HG03280 (cell line): ENCODE results near the gene FRMD8.
A peak's percentile ranks its signal among the peaks of the same experiment; 100 is the strongest.

Experiments used
- ATAC-seq: cut with Tn5 transposase; IDR thresholded peaks from one replicate; pipeline ENCODE4 v1.9.1; 2021; ENCODE audit warnings: mild to moderate bottlenecking, moderate library complexity; ENCODE audit not compliant: unreplicated experiment

The FRMD8 gene, protein sequence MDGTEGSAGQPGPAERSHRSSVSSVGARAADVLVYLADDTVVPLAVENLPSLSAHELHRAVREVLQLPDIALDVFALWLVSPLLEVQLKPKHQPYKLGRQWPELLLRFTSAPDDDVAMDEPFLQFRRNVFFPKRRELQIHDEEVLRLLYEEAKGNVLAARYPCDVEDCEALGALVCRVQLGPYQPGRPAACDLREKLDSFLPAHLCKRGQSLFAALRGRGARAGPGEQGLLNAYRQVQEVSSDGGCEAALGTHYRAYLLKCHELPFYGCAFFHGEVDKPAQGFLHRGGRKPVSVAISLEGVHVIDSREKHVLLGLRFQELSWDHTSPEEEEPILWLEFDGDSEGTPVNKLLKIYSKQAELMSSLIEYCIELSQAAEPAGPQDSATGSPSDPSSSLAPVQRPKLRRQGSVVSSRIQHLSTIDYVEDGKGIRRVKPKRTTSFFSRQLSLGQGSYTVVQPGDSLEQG

DNA sequence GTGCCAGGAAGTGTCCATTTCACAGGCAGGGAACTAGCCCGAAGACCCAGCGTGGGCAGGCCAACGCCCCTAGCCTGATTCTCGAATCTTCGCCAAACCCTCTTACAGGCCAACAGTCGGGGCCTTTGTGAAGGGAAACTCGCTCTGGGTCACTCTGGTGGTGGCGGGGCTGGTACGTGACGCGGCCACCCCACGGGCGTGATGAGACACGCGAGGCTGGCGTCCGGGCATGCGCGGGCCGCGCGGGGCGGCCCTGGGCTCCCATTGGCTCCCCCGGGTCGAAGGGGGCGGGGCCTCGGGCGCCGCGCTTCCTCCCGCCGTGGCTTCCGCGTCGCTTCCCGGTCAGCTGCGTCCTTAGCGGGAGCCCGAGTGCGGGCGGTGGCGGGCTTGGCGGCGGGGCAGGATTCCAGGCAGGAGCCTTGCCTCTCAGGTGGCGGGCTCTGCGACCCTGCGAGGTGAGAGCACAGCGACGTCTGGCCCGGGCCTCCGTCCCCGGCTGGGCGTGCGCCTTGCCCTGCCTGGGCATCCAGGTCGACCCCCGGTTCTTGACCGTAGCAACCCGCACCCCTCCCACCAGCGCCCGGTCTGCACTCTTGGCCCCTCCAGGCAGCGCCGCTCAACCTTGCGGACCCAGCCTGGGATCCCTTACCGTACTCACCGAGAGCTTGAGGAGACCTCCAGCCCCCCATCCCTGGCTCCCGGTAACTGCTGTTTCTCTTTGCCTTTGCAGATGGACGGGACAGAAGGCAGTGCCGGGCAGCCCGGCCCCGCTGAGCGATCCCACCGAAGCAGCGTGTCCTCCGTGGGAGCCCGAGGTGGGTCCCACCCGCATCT, at the start of gene FRMD8:
TSS of gene FRMD8 (plus strand) at position 331 of the 834 bp plus-strand sequence. CDS start at position 731, 400 bp downstream.
- peak; percentile 47 for ATAC-seq

DNA sequence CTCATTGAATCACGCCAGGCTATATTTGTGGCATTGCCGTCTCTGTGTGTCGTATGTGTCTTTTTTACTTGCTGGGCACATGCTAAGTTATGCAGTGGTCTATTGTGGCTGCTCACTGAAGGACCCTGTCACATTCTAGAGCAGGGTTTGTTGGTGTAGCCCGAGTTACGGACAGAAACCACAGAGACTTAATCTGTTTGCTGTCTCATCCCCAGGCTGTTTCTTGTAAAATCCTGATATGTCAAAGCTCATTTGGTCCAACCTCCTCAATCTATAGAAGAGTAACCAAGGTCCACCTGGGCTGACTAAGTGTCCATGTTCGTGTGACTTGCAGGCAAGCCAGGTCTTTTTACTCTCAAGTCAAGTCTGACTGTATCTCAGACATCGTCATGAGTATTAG, 47.8 kb upstream of the FRMD8 start:
- ATAC-seq: no peak

DNA sequence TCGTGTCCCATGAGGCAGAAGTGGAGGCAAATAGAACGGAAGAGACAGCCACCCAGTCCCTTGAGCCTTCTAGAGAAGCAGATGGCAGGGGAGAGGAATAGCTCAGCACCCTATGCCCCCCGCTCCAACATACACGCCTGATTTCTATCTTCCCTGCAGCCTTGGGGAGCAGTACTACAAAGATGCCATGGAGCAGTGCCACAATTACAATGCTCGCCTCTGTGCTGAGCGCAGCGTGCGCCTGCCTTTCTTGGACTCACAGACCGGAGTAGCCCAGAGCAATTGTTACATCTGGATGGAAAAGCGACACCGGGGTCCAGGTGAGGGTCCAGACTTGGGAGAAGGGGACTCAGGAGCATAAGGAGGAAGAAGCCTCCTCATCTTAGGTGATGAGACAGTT, 46.2 kb upstream of the FRMD8 start:
- ATAC-seq: no peak

DNA sequence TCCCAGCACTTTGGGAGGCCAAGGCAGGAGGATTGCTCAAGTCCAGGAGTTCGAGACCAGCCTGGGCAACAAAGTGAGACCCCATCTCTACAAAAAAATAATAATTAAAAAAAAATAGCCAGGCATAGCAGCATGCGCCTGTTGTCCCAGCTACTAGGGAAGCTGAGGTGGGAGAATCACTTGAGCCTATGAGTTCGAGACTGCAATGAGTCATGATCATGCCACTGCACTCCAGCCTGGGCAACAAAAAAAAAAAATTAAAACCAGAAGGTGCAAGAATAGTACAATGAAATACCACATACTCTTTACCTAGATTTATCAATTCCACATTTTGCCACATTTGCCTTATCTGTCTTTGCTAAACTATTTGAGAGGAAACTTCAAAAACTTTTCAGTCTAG, 44.6 kb upstream of the FRMD8 start:
- no peak for ATAC-seq

DNA sequence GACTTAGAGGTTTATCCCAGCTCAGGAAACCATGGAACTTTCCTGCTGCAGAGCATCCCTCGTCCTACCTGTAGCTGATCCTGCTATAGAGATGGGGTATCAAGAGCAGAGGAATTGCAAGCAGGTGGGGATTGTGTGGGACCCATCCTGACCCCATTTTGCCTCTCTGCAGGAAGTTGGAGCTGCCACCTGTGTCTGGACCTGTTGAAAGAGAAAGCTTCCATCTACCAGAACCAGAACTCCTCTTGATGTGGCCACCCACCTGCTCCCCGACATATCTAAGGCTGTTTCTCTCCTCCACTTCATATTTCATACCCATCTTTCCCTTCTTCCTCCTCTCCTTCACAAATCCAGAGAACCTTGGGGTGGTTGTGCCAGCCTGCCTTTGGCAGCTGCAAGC, 34.9 kb upstream of the FRMD8 start:
- ATAC-seq: no peak

DNA sequence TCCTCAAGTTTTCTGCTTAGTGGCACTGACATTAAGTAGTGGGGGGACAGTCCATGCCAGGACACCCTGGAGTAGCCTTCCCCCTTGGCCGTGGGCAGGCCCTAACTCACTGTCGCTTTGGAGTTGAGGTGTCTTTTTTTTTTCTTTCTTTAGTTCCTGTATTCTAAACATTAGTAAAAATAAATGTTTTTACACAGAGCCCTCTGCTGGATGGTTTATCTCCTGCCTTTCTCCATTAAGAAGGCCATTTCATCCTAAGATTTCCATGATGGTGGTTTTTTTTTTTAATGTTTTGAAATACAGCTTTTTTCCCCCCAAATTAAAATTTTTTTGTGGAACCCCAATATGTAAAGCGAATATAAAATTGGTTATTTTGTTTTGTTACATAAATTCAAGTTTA, 33.7 kb upstream of the FRMD8 start:
- no peak for ATAC-seq

DNA sequence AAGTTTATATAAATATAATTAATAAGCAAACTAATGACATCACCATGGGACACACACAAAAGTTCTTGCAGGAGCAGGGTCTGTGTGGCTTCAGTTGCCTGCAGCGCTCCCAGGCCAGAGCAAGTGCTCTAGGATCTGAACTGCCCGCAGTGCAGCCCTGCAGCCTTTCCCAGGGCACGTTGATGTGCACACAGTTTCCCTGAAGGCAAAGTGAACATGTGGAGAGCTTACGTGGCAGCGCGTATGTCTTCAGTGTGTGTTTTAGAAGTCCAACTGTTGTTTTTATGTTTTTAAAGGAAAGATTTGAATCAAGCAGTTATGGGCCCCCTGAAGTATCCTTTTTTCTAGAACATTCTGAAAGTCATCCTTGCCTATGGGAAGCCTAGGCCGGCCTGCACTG, 33.1 kb upstream of the FRMD8 start:
- no peak for ATAC-seq

DNA sequence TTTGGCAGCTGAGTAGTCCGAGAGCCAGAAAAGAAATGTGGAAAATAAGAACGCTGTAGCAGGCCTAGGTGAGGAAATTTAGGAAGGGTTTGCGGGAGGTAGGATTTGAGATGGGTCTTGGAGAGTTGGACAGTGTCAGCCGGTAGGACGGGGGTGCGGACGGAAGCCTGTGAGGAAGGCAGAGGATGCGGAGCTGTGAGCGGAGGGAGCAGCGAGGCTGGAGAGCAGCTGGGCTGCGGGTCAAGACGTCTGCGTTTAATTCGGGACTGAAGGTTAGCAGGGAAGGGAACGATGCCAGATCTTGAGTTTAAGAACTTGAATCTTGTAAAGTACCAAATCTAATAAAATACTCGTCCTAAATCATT, 32.6 kb upstream of the FRMD8 start:
- ATAC-seq: no peak

DNA sequence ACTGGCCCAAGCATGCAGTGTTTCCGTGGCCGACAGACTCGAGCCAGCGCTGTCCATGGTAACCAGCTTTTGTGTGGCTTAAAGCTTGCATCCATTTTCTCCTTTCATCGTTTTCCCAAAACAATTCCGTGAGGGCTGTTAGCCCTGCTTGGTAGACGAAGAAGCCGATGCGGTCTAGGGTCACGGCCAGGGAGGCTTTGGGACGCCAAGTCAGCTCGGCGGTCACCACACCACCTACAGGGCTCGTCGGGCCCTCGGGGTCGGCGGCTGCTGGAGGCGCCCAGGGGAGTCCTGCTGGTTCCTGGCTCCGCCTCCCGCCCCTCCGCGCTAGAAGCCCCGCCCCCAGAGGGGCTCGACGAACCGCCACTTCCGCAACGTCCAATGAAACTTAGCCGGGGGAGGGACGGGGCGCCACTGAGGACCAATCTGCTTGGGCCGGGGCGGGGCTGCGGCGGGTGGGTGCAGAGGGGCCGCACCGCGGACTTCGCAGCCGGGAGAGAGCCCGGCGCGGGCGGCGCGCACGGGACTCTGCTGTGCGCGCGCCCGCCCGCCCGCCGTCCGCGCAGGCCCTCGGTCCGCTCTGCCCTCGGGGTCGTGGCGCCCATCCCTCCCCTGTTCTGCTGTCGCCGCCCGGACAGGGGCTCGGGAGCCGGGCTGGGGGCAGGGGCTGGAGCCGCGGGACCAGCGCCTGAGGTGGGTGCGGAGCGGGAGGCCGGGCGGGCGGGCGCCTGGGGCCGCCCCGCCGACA, 32.0 kb upstream of the FRMD8 start, which contains the start of gene TIGD3:
TSS of gene TIGD3 (plus strand) at position 487 of the 748 bp plus-strand sequence. CDS start 1,058 bp downstream, outside the sequence.
- peak; percentile 91 for ATAC-seq

DNA sequence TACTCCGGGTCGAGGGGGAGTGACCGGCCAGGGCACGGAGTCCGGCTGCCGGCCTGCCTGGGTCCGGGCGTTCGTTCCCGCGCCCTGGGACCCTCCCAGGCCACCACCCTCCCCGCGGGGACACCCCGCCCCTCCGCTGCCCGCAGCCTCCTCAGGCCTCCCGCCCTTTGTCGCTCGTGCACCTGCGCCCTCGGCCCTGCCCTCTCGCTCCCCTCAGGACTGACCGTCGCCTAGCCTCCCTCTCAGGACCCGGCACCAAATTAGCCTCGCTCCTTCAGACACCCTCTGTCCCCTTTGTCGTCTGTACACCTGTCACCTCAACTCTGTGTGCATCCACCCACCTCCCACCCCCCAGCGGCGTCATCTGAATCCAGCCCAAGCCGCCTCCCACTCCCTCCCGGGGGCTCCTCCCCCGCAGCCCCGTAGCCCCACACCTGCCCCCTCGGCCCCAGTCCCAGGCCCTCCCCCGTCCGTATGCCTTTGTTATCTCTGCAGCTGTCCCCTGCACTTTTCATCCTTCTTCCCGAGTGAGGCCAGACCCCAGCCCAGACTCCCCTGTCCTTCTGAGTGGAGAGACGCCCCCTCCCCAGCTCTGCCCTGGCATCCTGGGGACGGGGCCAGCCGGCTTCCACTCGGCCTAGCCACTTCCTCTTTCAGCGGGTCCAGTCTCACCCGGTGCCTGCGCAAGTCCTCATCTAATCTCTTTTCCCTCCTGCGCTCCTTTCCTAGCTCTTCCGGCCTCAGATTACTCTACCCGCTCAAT, 31.2 kb upstream of the FRMD8 start:
- peak; percentile 28 for ATAC-seq

DNA sequence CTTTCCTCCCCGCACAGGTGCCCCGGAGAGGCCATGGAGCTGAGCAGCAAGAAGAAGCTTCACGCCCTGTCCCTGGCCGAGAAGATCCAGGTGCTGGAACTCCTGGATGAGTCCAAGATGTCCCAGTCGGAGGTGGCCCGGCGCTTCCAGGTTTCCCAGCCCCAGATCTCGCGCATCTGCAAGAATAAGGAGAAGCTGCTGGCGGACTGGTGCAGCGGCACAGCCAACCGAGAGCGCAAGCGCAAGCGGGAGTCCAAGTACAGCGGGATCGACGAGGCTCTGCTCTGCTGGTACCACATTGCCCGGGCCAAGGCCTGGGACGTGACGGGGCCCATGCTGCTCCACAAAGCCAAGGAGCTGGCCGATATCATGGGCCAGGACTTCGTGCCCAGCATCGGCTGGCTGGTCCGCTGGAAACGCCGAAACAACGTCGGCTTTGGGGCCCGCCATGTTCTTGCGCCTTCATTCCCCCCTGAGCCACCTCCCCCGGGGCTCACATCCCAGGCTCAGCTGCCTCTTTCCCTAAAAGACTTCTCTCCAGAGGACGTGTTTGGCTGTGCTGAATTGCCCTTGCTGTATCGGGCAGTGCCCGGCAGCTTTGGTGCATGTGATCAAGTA, 30.6 kb upstream of the FRMD8 start:
- ATAC-seq: no peak

DNA sequence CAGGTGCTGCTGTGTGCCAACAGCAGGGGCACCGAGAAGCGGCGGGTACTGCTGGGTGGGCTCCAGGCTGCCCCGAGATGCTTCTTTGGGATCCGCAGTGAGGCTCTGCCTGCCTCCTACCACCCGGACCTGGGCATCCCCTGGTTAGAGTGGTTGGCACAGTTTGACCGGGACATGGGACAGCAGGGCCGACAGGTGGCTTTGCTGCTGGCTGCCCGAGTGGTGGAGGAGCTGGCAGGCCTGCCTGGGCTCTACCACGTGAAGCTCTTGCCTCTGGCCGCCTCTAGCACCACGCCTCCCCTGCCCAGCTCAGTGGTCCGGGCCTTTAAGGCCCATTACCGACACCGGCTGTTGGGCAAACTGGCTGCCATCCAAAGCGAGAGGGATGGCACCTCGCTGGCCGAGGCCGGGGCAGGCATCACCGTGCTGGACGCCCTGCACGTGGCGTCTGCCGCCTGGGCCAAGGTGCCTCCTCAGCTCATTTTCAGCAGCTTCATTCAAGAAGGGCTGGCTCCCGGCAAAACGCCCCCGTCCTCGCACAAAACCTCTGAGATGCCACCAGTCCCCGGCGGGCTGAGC, 30.0 kb upstream of the FRMD8 start:
- no peak for ATAC-seq

DNA sequence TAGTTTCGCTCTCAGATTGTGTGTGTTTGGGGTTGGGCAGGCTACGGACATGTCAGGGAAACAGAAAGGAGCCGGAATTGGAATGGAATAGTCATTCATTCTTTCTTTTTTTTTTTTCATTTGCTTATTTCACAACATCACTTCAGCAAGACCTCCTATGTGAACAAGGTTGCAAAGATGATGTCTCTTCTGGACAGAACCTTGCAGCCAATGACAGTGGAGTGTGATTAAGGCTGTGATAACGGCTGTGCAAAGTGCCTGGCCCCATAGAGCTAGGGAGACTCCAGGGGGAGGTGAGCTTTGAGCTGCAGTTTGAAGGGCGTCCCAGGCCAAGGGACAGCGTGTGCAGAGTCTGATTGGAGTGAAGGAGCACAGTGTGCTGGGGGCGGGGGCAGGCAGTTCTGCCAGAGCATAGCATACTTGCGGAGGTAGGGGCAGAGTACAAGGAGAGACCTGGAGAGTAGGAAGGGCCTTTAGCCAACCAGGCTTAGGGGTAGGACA, 28.5 kb upstream of the FRMD8 start:
- ATAC-seq: no peak

DNA sequence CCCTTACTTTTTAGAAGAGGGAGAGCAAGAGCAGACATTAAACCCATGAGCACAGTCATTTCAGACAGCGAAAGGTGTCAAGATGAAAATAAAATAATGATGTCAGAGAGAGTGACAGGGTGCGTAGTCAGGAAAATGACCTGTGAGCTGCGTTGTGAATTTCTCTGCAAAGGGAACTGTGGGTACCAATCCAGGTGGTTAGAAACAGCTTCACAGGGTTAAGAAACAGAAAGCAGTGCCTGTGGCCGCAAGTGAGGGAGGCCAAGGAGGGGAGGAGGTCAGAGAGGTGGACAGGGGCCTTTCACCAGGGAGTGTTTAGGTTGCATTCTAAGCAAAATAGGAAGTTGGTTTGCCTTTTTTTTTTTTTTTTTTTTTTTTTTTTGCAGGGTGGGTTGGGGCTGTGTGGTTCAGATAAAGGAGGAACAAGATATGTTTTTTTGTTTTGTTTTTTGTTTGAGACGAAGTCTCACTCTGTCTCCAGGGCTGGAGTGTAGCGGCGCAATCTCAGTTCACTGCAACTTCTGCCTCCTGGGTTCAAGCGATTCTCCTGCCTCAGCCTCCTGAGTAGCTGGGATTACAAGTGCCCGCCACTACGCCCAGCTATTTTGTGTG, 24.0 kb upstream of the FRMD8 start:
- ATAC-seq: no peak

DNA sequence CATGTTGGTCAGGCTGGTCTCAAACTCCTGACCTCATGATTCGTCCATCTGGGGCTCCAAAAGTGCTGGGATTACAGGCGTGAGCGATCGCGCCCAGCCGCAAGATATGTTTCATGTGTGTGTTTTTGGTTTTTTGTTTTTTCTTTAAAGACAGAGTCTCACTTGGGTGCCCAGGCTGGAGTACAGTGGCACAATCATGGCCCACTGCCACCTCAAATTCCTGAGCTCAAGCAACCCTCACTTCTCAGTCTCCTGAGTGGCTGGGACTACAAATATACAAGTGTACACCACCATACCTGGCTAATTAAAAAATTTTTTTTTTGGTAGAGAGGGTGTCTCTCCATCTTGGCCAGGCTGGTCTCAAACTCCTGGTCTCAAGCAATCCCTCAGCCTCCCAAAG, 23.5 kb upstream of the FRMD8 start:
- ATAC-seq: no peak

DNA sequence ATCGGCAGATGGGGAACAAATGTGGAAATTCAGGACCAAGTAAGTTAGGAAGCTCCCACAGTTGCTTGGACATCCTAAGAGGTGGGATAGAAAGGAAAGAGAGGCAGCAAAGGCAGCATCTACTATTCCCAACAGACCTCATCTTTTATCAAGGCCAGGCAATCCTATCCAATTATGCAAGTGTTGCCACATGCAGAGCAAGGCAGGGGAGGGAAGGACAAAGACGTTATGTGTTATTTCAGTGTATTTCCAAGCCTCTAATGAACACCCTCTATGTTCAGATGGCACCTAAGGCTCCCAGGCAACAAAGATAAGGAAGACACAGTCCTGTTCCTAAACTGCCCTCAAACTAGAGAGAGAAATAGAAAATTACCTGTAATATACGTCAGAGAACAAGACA, 22.7 kb upstream of the FRMD8 start:
- ATAC-seq: no peak

DNA sequence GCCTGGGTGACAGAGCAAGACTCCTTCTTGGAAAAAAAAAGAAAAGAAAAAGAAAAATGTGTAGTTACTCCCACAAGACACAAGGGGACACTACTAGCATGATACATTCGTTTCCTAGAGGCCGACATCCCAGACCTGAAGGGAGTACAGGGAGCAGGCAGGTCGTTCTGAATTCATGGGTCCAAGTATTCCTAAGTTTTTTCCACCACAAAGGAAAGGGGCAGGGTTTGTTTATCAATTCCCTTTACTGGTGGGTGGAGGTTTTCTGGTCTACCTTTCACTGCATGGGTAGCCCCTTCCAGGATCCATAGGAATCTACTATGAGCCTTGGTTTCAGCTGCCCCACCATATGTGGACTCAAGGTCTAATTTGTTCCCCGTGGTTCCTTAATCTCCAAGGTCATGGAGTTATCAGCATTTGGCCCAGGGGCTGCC, 20.1 kb upstream of the FRMD8 start:
- no peak for ATAC-seq

DNA sequence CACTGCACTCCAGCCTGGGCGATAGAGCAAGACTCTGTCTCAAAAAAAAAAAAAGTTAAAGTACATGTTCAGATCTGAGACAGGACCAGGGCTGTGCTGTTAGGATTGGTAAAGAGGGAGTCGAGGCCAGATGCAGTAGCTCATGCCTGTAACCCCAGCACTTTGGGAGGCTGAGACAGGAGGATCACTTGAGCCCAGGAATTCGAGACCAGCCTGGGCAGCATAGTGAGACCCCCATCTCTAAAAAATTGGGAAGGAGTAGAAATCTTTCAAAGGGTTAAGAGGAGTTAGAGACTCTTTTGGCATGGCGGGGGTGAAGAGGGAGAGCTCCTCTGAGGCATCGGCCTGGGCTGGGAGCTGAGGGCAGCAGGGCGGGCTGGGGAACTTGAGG, 15.8 kb upstream of the FRMD8 start:
- ATAC-seq: no peak
